GM21360 (cell line): Measurements from ENCODE around the gene SCFD2.

Experiments used
- ATAC-seq: cut with Tn5 transposase; IDR thresholded peaks from one replicate; pipeline ENCODE4 v1.9.1; 2021; ENCODE audit warnings: mild to moderate bottlenecking, moderate library complexity; ENCODE audit not compliant: unreplicated experiment

The SCFD2 gene

GRCh38 chr4:52942936-52943335 lies 422.9 kb downstream of the SCFD2 start:
- ATAC-seq, result no peak

- ATAC-seq, result no peak
These were observed 424.4 kb downstream of the SCFD2 start for GRCh38 chr4:52941450-52941849.

GRCh38 chr4:52939739-52940138 lies 426.1 kb downstream of the SCFD2 start:
- ATAC-seq, result no peak

GRCh38 chr4:52939325-52939724 lies 426.5 kb downstream of the SCFD2 start:
- no peak for ATAC-seq

GRCh38 chr4:52937829-52938228 lies 428.0 kb downstream of the SCFD2 start:
- ATAC-seq, result no peak

- no peak for ATAC-seq
These were observed 429.1 kb downstream of the SCFD2 start for GRCh38 chr4:52936729-52937128.

- ATAC-seq, result no peak
These were observed 430.5 kb downstream of the SCFD2 start for GRCh38 chr4:52935317-52935716.

- no peak for ATAC-seq
These were observed 432.1 kb downstream of the SCFD2 start for GRCh38 chr4:52933738-52934137.

- no peak for ATAC-seq
These were observed 433.0 kb downstream of the SCFD2 start for GRCh38 chr4:52932591-52933470.

GRCh38 chr4:52931243-52931642 lies 434.6 kb downstream of the SCFD2 start:
- ATAC-seq, result no peak

GRCh38 chr4:52926196-52926974 lies 439.5 kb downstream of the SCFD2 start:
- ATAC-seq, result no peak

- no peak for ATAC-seq
These were observed 440.3 kb downstream of the SCFD2 start for GRCh38 chr4:52925531-52925968.

- no peak for ATAC-seq
These were observed 446.4 kb downstream of the SCFD2 start for GRCh38 chr4:52919461-52919860.

- no peak for ATAC-seq
These were observed 448.0 kb downstream of the SCFD2 start for GRCh38 chr4:52917817-52918216.

- no peak for ATAC-seq
These were observed 450.0 kb downstream of the SCFD2 start for GRCh38 chr4:52915730-52916300.

GRCh38 chr4:52915191-52915590 lies 450.7 kb downstream of the SCFD2 start:
- no peak for ATAC-seq

- ATAC-seq, result no peak
These were observed 451.7 kb downstream of the SCFD2 start for GRCh38 chr4:52914051-52914605.

GRCh38 chr4:52912608-52913007 lies 453.3 kb downstream of the SCFD2 start:
- ATAC-seq, result no peak

GRCh38 chr4:52911684-52912294 lies 454.1 kb downstream of the SCFD2 start:
- ATAC-seq, result peak; percentile 74

GRCh38 chr4:52910115-52910514 lies 455.7 kb downstream of the SCFD2 start:
- ATAC-seq, result no peak

- no peak for ATAC-seq
These were observed 458.4 kb downstream of the SCFD2 start for GRCh38 chr4:52907510-52907909.
